Esophagus squamous epithelium (tissue), 4 donors: ENCODE results near the gene PDE9A.

Source experiments
- CTCF ChIP-seq, 6 experiments: fragments of 450-650 bp in 4 of 6; fragments of 200-600 bp in 2 of 6; sonication (generic) in 2 of 6; IDR thresholded peaks; one replicate each; pipeline ENCODE4 v1.5.1; 2016 to 2019; ENCODE audit warnings: antibody characterized with exemption in 6 of 6, mild to moderate bottlenecking in 4 of 6, moderate library complexity in 4 of 6
- POLR2A ChIP-seq, 4 donors: fragments of 450-650 bp; IDR thresholded peaks; one replicate each; pipeline ENCODE4 v1.6.1; 2017; ENCODE audit warnings: antibody characterized with exemption in 4 of 4, mild to moderate bottlenecking in 4 of 4, moderate library complexity in 3 of 4

- TF ChIP-seq POLR2A (IDR thresholded peaks at IDR 0.05) (no peak), CTCF (IDR thresholded peaks at IDR 0.05) (no peak)
These were observed 31.6 kb upstream of the PDE9A start for GRCh38 chr21:42621819-42622177.
